ENCODE results near the gene C17orf67.

DNA sequence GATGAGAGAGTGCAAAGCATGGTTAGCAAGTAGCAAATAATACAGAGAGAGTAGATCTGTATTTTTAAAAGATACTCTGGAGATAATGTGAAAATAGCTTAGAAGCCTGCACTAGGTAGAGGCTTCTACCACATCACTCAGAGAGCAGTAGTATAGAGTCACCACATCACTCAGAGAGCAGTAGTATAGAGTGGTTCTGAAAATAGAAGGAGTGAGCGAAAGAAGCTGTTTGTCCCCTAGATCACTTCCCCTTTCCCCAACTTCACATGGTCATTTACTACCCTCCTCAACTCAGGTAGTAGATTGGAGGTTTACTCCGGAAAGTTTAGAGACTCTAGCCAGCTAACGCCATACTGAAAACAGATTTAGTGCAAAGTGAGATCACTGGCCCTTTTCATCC is 17.3 kb upstream of the C17orf67 start:
- TF ChIP-seq ATF3 (IDR thresholded peaks at IDR 0.05) (no peak), JUND (IDR thresholded peaks at IDR 0.05) (no peak), REST (IDR thresholded peaks at IDR 0.05) (no peak), YY1 (IDR thresholded peaks at IDR 0.05) (no peak), GABPA (IDR thresholded peaks at IDR 0.05 in 1 of 2, conservative IDR thresholded peaks at IDR 0.05 in 1 of 2) (no peak), ZBTB33 (IDR thresholded peaks at IDR 0.05) (no peak)
- TF ChIP-seq, protein P1, sequence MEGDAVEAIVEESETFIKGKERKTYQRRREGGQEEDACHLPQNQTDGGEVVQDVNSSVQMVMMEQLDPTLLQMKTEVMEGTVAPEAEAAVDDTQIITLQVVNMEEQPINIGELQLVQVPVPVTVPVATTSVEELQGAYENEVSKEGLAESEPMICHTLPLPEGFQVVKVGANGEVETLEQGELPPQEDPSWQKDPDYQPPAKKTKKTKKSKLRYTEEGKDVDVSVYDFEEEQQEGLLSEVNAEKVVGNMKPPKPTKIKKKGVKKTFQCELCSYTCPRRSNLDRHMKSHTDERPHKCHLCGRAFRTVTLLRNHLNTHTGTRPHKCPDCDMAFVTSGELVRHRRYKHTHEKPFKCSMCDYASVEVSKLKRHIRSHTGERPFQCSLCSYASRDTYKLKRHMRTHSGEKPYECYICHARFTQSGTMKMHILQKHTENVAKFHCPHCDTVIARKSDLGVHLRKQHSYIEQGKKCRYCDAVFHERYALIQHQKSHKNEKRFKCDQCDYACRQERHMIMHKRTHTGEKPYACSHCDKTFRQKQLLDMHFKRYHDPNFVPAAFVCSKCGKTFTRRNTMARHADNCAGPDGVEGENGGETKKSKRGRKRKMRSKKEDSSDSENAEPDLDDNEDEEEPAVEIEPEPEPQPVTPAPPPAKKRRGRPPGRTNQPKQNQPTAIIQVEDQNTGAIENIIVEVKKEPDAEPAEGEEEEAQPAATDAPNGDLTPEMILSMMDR (IDR thresholded peaks at IDR 0.05; ENCODE audit: low read depth, low read length, missing input control): no peak
- TF ChIP-seq, protein P2, sequence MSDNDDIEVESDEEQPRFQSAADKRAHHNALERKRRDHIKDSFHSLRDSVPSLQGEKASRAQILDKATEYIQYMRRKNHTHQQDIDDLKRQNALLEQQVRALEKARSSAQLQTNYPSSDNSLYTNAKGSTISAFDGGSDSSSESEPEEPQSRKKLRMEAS (IDR thresholded peaks at IDR 0.05): no peak
